Measurements from ENCODE around the gene CAND1. TPM values are rescaled to one million over a fixed set of nuclear protein-coding genes. Genes with fewer than 3 reads are reported as not detected.

Gene CAND1
- total and polyA plus RNA-seq, 9 donors, result 25.7 to 148 (median 118) TPM

DNA sequence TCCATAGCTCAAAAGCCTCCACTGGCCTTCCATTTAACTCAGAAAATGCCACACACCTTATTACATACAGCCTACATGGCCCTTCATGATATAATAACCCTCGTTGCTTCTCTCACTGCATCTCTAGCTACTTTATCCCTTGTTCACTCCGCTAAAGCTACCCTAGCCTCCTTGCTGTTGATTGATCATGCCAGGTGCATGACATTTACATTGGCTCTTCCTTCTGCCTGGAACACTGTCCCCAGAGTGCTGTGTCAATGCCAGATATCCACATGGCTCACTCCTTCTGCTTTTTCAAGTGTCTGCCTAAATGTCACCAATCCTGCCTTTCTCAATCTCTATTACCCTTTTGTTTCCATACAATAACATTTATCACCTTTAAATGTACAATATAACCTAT lies 58.3 kb downstream of the CAND1 start:
- Histone ChIP-seq H3K27me3 (no peaks in the 10 kb centered on the region), H3K4me3 (no peak overlapping the region), H3K4me1 (ENCODE audit: insufficient read depth) (no peaks in the 10 kb centered on the region), H3K27ac (no peak overlapping the region), H3K9me3 (no peaks in the 10 kb centered on the region), H3K36me3 (no peaks in the 10 kb centered on the region)
- intact Hi-C loops (cut with DNase I), result no loop called here
- 75 to 87% (median 82%) methylated on average over 2 of the region's 2 CpGs for WGBS, 3 donors
- TF ChIP-seq POLR2A (IDR thresholded peaks at IDR 0.05), result no peak
- TF ChIP-seq EP300 (IDR thresholded peaks at IDR 0.05), result no peak
- TF ChIP-seq, protein P1, sequence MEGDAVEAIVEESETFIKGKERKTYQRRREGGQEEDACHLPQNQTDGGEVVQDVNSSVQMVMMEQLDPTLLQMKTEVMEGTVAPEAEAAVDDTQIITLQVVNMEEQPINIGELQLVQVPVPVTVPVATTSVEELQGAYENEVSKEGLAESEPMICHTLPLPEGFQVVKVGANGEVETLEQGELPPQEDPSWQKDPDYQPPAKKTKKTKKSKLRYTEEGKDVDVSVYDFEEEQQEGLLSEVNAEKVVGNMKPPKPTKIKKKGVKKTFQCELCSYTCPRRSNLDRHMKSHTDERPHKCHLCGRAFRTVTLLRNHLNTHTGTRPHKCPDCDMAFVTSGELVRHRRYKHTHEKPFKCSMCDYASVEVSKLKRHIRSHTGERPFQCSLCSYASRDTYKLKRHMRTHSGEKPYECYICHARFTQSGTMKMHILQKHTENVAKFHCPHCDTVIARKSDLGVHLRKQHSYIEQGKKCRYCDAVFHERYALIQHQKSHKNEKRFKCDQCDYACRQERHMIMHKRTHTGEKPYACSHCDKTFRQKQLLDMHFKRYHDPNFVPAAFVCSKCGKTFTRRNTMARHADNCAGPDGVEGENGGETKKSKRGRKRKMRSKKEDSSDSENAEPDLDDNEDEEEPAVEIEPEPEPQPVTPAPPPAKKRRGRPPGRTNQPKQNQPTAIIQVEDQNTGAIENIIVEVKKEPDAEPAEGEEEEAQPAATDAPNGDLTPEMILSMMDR (IDR thresholded peaks at IDR 0.05), result no peak
- no peak for DNase-seq

GRCh38 chr12:67331123-67331522 lies 62.0 kb downstream of the CAND1 start:
- no peak overlapping the region for H3K4me3 ChIP-seq
- no peaks in the 10 kb centered on the region for H3K36me3 ChIP-seq
- no peaks in the 10 kb centered on the region for H3K4me1 ChIP-seq (ENCODE audit: insufficient read depth)
- WGBS, 3 donors, result 79 to 88% (median 81%) methylated on average over 1 of the region's 1 CpG
- no peaks in the 10 kb centered on the region for H3K9me3 ChIP-seq
- DNase-seq, result no peak
- intact Hi-C loops (cut with DNase I), result no loop called here
- TF ChIP-seq, protein P1 (IDR thresholded peaks at IDR 0.05), result no peak
- TF ChIP-seq EP300 (IDR thresholded peaks at IDR 0.05) (no peak), POLR2A (IDR thresholded peaks at IDR 0.05) (no peak)
- no peaks in the 10 kb centered on the region for H3K27me3 ChIP-seq
- H3K27ac ChIP-seq, result no peak overlapping the region

GRCh38 chr12:67331828-67332227 lies 62.7 kb downstream of the CAND1 start:
- TF ChIP-seq, protein P1 (IDR thresholded peaks at IDR 0.05), result no peak
- TF ChIP-seq POLR2A (IDR thresholded peaks at IDR 0.05), result no peak
- TF ChIP-seq EP300 (IDR thresholded peaks at IDR 0.05), result no peak
- Histone ChIP-seq H3K9me3 (no peaks in the 10 kb centered on the region), H3K27ac (no peak overlapping the region), H3K4me1 (ENCODE audit: insufficient read depth) (no peaks in the 10 kb centered on the region), H3K27me3 (no peaks in the 10 kb centered on the region), H3K36me3 (no peaks in the 10 kb centered on the region), H3K4me3 (no peak overlapping the region)
- intact Hi-C loops (cut with DNase I), result no loop called here
- DNase-seq, result no peak

- WGBS, 3 donors, result 31 to 78% (median 33%) methylated on average over 1 of the region's 1 CpG
- intact Hi-C loops (cut with DNase I), result no loop called here
Measured at GRCh38 chr12:67333649-67334048, 64.5 kb downstream of the CAND1 start.

More at GRCh38 chr12:67333649-67334048, 64.5 kb downstream of the CAND1 start:
- H3K36me3 ChIP-seq, result no peaks in the 10 kb centered on the region
- H3K27me3 ChIP-seq, result no peaks in the 10 kb centered on the region
- no peak overlapping the region for H3K4me3 ChIP-seq
- no peaks in the 10 kb centered on the region for H3K9me3 ChIP-seq
- no peak for DNase-seq
- no peak overlapping the region for H3K27ac ChIP-seq
- H3K4me1 ChIP-seq (ENCODE audit: insufficient read depth), result no peaks in the 10 kb centered on the region
- TF ChIP-seq POLR2A (IDR thresholded peaks at IDR 0.05) (no peak), EP300 (IDR thresholded peaks at IDR 0.05) (no peak)
- TF ChIP-seq, protein P1 (IDR thresholded peaks at IDR 0.05), result no peak
